Mesothelial cell of epicardium (in vitro differentiated cells): Measurements from ENCODE around the gene AKAP8. TPM values are rescaled to one million over a fixed set of nuclear protein-coding genes. Genes with fewer than 3 reads are reported as not detected.
"Not testable (repeated sequence)": the region's sequence is repeated elsewhere in the genome, so short reads cannot be mapped to it uniquely, and the experiment has no call there.

Experiments
- DNase-seq, 2 experiments: peaks; one replicate each; pipeline ENCODE4 v3.0.0; 2021; ENCODE audit warnings: low spot score in 2 of 2; ENCODE audit not compliant: unreplicated experiment in 2 of 2
- H3K27ac Mint-ChIP-seq: 2 replicates; pipeline ENCODE4 v1.8.0; 2021; ENCODE audit warnings: mixed read lengths
- H3K27me3 Mint-ChIP-seq: 2 replicates; pipeline ENCODE4 v1.8.0; 2021; ENCODE audit warnings: low read depth, mixed read lengths
- H3K36me3 Mint-ChIP-seq: 2 replicates; pipeline ENCODE4 v1.8.0; 2021; ENCODE audit warnings: mixed read lengths
- H3K4me1 Mint-ChIP-seq: 2 replicates; pipeline ENCODE4 v1.8.0; 2021; ENCODE audit warnings: mixed read lengths
- H3K4me3 Mint-ChIP-seq: 2 replicates; pipeline ENCODE4 v1.8.0; 2021; ENCODE audit warnings: mild to moderate bottlenecking, moderate library complexity, mixed read lengths
- H3K9me3 Mint-ChIP-seq: 2 replicates; pipeline ENCODE4 v1.8.0; 2021; ENCODE audit warnings: mixed read lengths
- total RNA-seq: library from RNA; stranded (reverse); gene quantifications from 3 replicates; pipeline ENCODE4 v1.2.1, GENCODE V29; 2021
- TF ChIP-seq, protein P1 (sequence below): fragments of 200-600 bp; sonication (generic); IDR thresholded peaks from one replicate; pipeline ENCODE4 v1.5.0; 2021; ENCODE audit warnings: antibody characterized with exemption; ENCODE audit not compliant: unreplicated experiment

The AKAP8 gene
- total RNA-seq, 1 donor from 2014 or later = 43.5 TPM

DNA sequence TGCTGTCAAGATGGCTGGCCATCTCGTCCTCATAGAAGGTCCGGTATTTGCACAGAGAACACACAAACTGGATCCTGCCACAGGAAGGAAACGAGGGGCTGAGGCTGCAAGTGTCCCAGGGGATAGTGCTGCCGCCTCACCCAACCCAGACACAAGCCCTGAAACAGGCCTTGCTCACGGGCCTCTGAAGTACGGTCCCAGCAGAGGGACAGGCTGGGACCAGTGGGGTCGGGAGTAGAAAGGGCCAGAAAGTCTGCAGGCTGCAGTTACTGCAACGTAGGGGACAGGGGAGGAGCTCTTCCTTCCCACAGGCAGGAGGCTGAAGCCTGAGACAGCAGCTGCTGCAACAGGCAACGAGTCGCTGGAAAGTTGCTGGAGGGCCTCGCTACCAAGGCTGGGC lies 18.2 kb upstream of the AKAP8 start:
- H3K4me3 Mint-ChIP-seq = no peak overlapping the region
- H3K9me3 Mint-ChIP-seq = no peaks in the 10 kb centered on the region
- H3K4me1 Mint-ChIP-seq = no peaks in the 10 kb centered on the region
- H3K36me3 Mint-ChIP-seq = peaks cover 37% of the 10 kb centered on the region
- H3K27ac Mint-ChIP-seq = no peak overlapping the region
- DNase-seq = no peak
- TF ChIP-seq, protein P1, sequence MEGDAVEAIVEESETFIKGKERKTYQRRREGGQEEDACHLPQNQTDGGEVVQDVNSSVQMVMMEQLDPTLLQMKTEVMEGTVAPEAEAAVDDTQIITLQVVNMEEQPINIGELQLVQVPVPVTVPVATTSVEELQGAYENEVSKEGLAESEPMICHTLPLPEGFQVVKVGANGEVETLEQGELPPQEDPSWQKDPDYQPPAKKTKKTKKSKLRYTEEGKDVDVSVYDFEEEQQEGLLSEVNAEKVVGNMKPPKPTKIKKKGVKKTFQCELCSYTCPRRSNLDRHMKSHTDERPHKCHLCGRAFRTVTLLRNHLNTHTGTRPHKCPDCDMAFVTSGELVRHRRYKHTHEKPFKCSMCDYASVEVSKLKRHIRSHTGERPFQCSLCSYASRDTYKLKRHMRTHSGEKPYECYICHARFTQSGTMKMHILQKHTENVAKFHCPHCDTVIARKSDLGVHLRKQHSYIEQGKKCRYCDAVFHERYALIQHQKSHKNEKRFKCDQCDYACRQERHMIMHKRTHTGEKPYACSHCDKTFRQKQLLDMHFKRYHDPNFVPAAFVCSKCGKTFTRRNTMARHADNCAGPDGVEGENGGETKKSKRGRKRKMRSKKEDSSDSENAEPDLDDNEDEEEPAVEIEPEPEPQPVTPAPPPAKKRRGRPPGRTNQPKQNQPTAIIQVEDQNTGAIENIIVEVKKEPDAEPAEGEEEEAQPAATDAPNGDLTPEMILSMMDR = no peak
- no peaks in the 10 kb centered on the region for H3K27me3 Mint-ChIP-seq

GRCh38 chr19:15397236-15397635 lies 17.6 kb upstream of the AKAP8 start:
- H3K27me3 Mint-ChIP-seq = no peaks in the 10 kb centered on the region
- H3K9me3 Mint-ChIP-seq = no peaks in the 10 kb centered on the region
- DNase-seq = no peak
- H3K27ac Mint-ChIP-seq = no peak overlapping the region
- H3K4me3 Mint-ChIP-seq = no peak overlapping the region
- TF ChIP-seq, protein P1 = no peak
- H3K36me3 Mint-ChIP-seq = peaks cover 38% of the 10 kb centered on the region
- no peaks in the 10 kb centered on the region for H3K4me1 Mint-ChIP-seq

- Mint-ChIP-seq H3K4me3 (no peak overlapping the region), H3K9me3 (no peaks in the 10 kb centered on the region), H3K27me3 (no peaks in the 10 kb centered on the region), H3K4me1 (no peaks in the 10 kb centered on the region), H3K36me3 (peaks cover 38% of the 10 kb centered on the region), H3K27ac (no peak overlapping the region)
- TF ChIP-seq, protein P1 = no peak
- no peak for DNase-seq
Observed at GRCh38 chr19:15396436-15396835, 16.8 kb upstream of the AKAP8 start.

- not testable (repeated sequence) for H3K27ac Mint-ChIP-seq, H3K4me1 Mint-ChIP-seq, H3K9me3 Mint-ChIP-seq, DNase-seq, H3K4me3 Mint-ChIP-seq, H3K27me3 Mint-ChIP-seq
- H3K36me3 Mint-ChIP-seq = peaks cover 40% of the 10 kb centered on the region
Observed at GRCh38 chr19:15395251-15395650, 15.7 kb upstream of the AKAP8 start.

- Mint-ChIP-seq H3K9me3 (no peaks in the 10 kb centered on the region), H3K36me3 (peaks cover 44% of the 10 kb centered on the region), H3K27ac (no peak overlapping the region), H3K4me1 (no peaks in the 10 kb centered on the region), H3K27me3 (no peaks in the 10 kb centered on the region), H3K4me3 (no peak overlapping the region)
- DNase-seq = no peak
- TF ChIP-seq, protein P1 = no peak
Observed at GRCh38 chr19:15394426-15394825, 14.8 kb upstream of the AKAP8 start.

GRCh38 chr19:15393963-15394362 lies 14.4 kb upstream of the AKAP8 start:
- Mint-ChIP-seq H3K4me1 (no peaks in the 10 kb centered on the region), H3K9me3 (no peaks in the 10 kb centered on the region), H3K36me3 (peaks cover 47% of the 10 kb centered on the region), H3K27me3 (no peaks in the 10 kb centered on the region), H3K4me3 (no peak overlapping the region), H3K27ac (no peak overlapping the region)
- TF ChIP-seq, protein P1 = no peak
- no peak for DNase-seq
